HAP-1 (cell line): ENCODE results near the gene PPIAL4G.
"Not testable (repeated sequence)": the region's sequence is repeated elsewhere in the genome, so short reads cannot be mapped to it uniquely, and the experiment has no call there.

Experiments
- DNase-seq, 2 experiments: peaks; one replicate each; pipeline ENCODE4 v3.0.0-alpha.2; 2016 to 2020; ENCODE audit warnings: low spot score in 2 of 2
- H3K27me3 ChIP-seq: fragments of 250-450 bp; sonication (Bioruptor Pico); 2 replicates; pipeline ENCODE4 v1.5.1; 2020; ENCODE audit warnings: low read depth, mild to moderate bottlenecking, moderate library complexity
- H3K36me3 ChIP-seq: fragments of 250-450 bp; sonication (Bioruptor Pico); replicated peaks from 2 replicates; pipeline ENCODE4 v1.5.1; 2020; ENCODE audit warnings: mild to moderate bottlenecking
- H3K4me1 ChIP-seq: fragments of 250-450 bp; sonication (Bioruptor Pico); 2 replicates; pipeline ENCODE4 v1.5.1; 2020; ENCODE audit warnings: mild to moderate bottlenecking
- H3K4me3 ChIP-seq: fragments of 250-450 bp; sonication (Bioruptor Pico); 2 replicates; pipeline ENCODE4 v1.5.1; 2020; ENCODE audit warnings: mild to moderate bottlenecking, moderate library complexity
- H3K9me3 ChIP-seq: fragments of 250-450 bp; sonication (Bioruptor Pico); 2 replicates; pipeline ENCODE4 v1.5.1; 2020; ENCODE audit warnings: mild to moderate bottlenecking, moderate library complexity
- in situ Hi-C: fragments of 300-500 bp; cut with MboI; formaldehyde crosslinking; loops from 3 replicates; pipeline ENCODE4 v1.14.3; 2020; ENCODE audit warnings: low sequenced_read_pairs, inconsistent platforms, mixed read lengths

PPIAL4G gene

DNA sequence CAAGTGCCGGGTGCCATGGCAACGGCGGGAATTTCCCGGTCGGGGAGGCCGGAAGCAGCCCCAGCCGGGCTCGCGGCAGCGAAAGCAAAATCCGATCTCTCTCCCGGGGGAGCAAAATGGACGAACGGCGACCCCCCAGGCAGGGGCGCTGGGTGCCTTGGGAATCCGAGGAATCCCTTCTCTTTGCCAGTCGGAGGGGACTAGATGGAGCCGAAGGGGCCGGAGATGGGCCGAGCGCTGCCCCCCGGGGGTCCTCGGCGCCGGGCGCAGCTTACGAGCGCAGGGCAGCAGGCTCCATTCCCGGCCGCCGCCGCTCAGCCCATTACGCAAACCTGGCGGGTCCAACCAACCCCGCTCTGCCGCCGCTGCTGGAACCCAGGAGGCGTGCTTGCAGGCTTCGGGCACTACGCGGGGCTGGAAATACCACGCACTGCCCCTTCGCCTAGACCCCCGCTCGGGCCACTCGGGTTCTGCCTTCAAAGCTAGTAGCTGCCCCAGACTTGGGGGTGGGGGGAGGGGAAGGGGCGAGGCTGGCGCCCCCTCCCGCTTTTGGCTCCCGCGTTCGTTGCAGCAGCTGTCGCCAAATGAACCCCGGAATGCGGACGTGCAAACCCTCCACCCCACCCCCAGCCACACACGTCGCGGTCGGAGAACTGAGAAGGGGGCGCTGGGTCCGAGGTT is 24.1 kb downstream of the PPIAL4G start:
- peak overlapping the region; percentile 44 for H3K4me3 ChIP-seq
- H3K4me1 ChIP-seq, in situ Hi-C loops, H3K36me3 ChIP-seq, H3K9me3 ChIP-seq, H3K27me3 ChIP-seq: not testable (repeated sequence)
- peak in 1 of 2 experiments; percentile 16 for DNase-seq

DNA sequence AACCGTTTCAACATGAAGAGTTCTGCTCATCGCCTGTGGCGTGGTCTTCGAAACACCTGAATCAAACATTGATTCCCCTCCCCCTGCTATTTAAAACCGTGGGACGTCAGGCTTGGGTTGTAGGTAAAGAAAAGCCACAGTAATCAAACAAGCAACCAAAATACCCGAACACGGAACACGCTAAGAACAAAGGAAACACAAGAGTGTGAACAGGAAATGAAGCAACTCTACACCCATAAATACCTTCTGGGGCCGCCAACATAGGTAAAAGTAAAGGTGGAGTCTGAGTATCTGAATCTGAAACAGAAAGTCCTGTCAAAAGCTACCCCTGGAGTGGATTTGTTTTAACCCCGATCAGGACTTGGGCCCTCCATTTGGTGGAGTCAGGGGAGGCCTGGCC is 24.7 kb downstream of the PPIAL4G start:
- H3K36me3 ChIP-seq, H3K4me1 ChIP-seq, H3K9me3 ChIP-seq, DNase-seq, in situ Hi-C loops, H3K27me3 ChIP-seq: not testable (repeated sequence)
- H3K4me3 ChIP-seq, result peak overlapping the region; percentile 44

DNA sequence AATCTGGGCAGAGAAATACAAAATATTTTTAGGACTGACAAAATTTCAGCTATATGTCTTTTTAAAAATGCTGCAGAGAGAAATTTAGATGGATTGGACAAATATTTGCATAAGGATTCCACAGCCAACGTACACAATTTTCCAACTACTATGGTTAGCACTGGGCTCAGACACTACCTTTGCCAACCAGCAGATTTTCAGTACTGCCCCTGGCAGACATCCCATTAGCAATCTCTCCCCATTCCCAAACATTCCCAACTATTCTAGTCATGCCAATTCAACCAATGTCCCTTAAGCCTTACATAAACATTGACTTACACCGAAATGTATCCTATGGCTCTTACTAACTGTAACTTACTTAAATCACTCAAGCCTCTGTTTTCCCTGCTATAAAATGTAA is 30.3 kb downstream of the PPIAL4G start:
- H3K36me3 ChIP-seq, H3K4me3 ChIP-seq, H3K27me3 ChIP-seq, in situ Hi-C loops, DNase-seq, H3K4me1 ChIP-seq, H3K9me3 ChIP-seq: not testable (repeated sequence)

DNA sequence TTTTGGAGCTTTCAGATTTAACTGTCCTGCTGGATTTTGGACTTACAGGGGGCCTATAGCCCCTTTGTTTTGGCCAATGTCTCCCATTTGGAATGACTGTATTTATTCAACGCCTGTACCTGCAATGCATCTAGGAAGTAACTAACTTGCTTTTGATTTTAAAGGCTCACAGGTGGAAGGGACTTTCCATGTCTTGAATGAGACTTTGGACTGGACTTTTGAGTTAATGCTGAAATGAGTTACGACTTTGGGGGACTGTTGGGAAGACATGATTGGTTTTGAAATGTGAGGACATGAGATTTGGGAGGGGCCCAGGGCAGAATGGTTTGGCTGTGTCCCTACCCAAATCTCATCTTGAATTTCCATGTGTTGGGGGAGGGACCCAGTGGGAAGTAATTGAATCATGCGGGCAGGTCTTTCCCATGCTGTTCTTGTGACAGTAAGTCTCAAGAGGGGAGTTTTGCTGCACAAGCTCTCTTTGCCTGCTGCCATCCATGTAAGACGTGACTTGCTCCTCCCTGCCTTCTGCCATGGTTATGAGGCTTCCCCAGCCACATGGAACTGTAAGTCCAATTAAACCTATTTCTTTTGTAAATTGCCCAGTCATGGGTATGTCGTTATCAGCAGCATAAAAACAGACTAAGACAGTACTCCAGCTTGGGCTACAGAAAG is 43.3 kb downstream of the PPIAL4G start:
- H3K4me1 ChIP-seq, result peaks cover 15% of the 10 kb centered on the region
- not testable (repeated sequence) for H3K9me3 ChIP-seq, H3K27me3 ChIP-seq, H3K36me3 ChIP-seq, H3K4me3 ChIP-seq, DNase-seq
- in situ Hi-C loops, result loop anchor here (5.0 kb wide), 1 partner anchor 57 kb away; no protein-coding TSS in a partner anchor

DNA sequence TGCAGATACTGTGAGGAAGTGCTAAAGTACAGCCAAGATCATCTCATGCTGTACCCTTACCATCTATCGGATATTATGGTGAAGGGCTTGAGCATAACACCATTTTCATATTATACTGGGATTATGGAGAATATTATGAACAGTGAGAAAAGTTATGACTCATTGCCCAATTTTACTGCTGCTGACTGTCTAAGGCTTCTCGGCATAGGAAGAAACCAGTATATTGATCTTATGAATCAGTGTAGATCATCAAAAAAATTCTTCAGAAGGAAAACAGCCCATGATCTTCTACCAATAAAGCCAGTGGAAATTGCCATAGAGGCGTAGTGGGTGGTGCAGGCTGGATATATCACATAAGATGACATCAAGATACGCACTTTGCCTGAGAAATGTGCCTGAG is 47.7 kb downstream of the PPIAL4G start:
- no peak for DNase-seq
- in situ Hi-C loops, result loop anchor here (5.0 kb wide), 1 partner anchor 53 kb away; no protein-coding TSS in a partner anchor

DNA sequence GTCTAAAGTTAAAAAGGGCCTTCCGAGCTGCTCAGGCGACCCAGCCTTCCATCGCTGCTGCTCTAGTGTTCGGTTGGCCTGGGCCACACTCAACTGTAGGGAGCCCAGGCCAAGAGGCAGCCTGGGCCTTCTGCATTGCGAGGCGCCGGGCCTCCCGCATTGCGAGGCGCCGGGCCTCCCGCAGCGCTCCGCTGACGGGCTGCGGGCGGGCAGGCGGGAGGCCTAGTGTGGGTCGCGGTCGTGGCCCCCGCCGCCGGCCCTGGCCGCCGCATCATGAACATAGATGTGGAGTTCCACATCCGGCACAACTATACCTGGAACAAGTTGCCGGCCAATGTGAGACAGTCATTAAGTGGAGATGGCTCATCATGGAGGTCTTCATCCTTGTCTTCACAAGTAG is 48.3 kb downstream of the PPIAL4G start:
- no peak for DNase-seq

More for the DNA sequence above, 47.7 kb downstream of the PPIAL4G start:
- Histone ChIP-seq H3K4me1 (peaks cover 21% of the 10 kb centered on the region), H3K4me3 (no peak overlapping the region), H3K27me3 (no peaks in the 10 kb centered on the region), H3K9me3 (no peaks in the 10 kb centered on the region), H3K36me3 (no peaks in the 10 kb centered on the region)

DNA sequence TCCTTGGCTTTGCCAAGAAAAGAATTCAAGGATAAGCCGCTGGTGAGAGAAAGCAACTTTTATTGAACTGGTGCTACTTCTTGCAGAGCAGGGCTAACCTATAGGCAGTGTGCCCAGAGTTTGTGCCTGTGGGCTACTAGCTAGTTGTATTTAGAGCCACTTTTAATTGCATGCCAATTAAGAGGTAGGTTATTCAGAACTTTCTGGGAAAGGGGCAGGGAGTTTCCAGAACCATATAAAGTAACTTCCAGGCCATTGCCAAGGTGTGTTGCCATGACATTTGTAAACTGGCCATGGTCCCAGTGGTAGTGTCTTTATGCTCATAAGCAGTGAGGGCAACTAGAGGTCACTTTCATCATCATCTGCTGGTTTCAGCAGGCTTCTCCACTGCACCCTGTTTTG is 50.2 kb downstream of the PPIAL4G start:
- H3K4me3 ChIP-seq, H3K36me3 ChIP-seq, H3K27me3 ChIP-seq, H3K4me1 ChIP-seq, DNase-seq, H3K9me3 ChIP-seq, in situ Hi-C loops: not testable (repeated sequence)

More for the DNA sequence above, 48.3 kb downstream of the PPIAL4G start:
- Histone ChIP-seq H3K4me1 (peaks cover 21% of the 10 kb centered on the region), H3K9me3 (no peaks in the 10 kb centered on the region), H3K36me3 (no peaks in the 10 kb centered on the region), H3K4me3 (no peak overlapping the region), H3K27me3 (no peaks in the 10 kb centered on the region)
- in situ Hi-C loops, result loop anchor here (5.0 kb wide), 1 partner anchor 53 kb away; no protein-coding TSS in a partner anchor
